HepG2 (cell line): ENCODE results near the gene RMI2. TPM values are rescaled to one million over a fixed set of nuclear protein-coding genes. Genes with fewer than 3 reads are reported as not detected.
A peak's percentile ranks its signal among the peaks of the same experiment; 100 is the strongest.

ENCODE experiments used
- ERF ChIP-seq: IDR thresholded peaks from 2 replicates; pipeline ENCODE4 v1.6.1; 2018; ENCODE audit warnings: missing biosample characterization, missing genetic modification reagents
- HDAC2 ChIP-seq: sonication (generic); formaldehyde crosslinking; IDR thresholded peaks from 2 replicates; pipeline ENCODE4 v1.4.0; 2020; ENCODE audit warnings: missing genetic modification reagents
- HMGXB4 ChIP-seq, 2 experiments: sonication (generic) in 1 of 2; formaldehyde crosslinking in 1 of 2; IDR thresholded peaks; 2 replicates each; pipeline versions ENCODE4 v1.4.0 to v1.6.1; 2018 to 2020; ENCODE audit warnings: missing genetic modification reagents in 2 of 2, borderline replicate concordance in 1 of 2, low read depth in 1 of 2, mild to moderate bottlenecking in 1 of 2, missing biosample characterization in 1 of 2
- RBM39 ChIP-seq: fragments of 200-400 bp; formaldehyde crosslinking; IDR thresholded peaks from one replicate; pipeline ENCODE4 v1.6.1; 2018; ENCODE audit warnings: antibody characterized with exemption, mild to moderate bottlenecking, low read depth, low read length; ENCODE audit not compliant: poor library complexity, severe bottlenecking
- SKI ChIP-seq: fragments of 450-650 bp; IDR thresholded peaks from one replicate; pipeline ENCODE4 v1.6.1; 2018; ENCODE audit warnings: mild to moderate bottlenecking; ENCODE audit not compliant: partially characterized antibody
- SP2 ChIP-seq: sonication (generic); formaldehyde crosslinking; IDR thresholded peaks from 2 replicates; pipeline ENCODE4 v1.5.1; 2020; ENCODE audit warnings: mild to moderate bottlenecking, missing genetic modification reagents
- SP5 ChIP-seq: IDR thresholded peaks from 2 replicates; pipeline ENCODE4 v1.6.1; 2016; ENCODE audit warnings: low read depth, borderline replicate concordance
- UBTF ChIP-seq: sonication (generic); formaldehyde crosslinking; IDR thresholded peaks from 2 replicates; pipeline ENCODE4 v1.4.0; 2020; ENCODE audit warnings: mild to moderate bottlenecking, missing genetic modification reagents
- XRCC5 ChIP-seq: fragments of 200-400 bp; formaldehyde crosslinking; optimal IDR thresholded peaks from 2 replicates; pipeline ENCODE3; 2017; ENCODE audit warnings: mild to moderate bottlenecking, low read length
- ZGPAT ChIP-seq: IDR thresholded peaks from 2 replicates; pipeline ENCODE4 v1.6.1; 2016; ENCODE audit warnings: mild to moderate bottlenecking
- ZNF205 ChIP-seq: IDR thresholded peaks from 2 replicates; pipeline ENCODE4 v1.6.1; 2018; ENCODE audit warnings: missing biosample characterization, missing genetic modification reagents
- ZNF280B ChIP-seq: sonication (generic); formaldehyde crosslinking; IDR thresholded peaks from 2 replicates; pipeline ENCODE4 v1.5.0; 2020; ENCODE audit warnings: missing genetic modification reagents, mild to moderate bottlenecking, borderline replicate concordance
- ZNF317 ChIP-seq: sonication (generic); formaldehyde crosslinking; IDR thresholded peaks from 2 replicates; pipeline ENCODE4 v1.5.0; 2020; ENCODE audit warnings: mild to moderate bottlenecking, missing genetic modification reagents
- ZNF570 ChIP-seq: sonication (generic); formaldehyde crosslinking; IDR thresholded peaks from 2 replicates; pipeline ENCODE4 v1.4.0; 2020; ENCODE audit warnings: mild to moderate bottlenecking, missing genetic modification reagents, borderline replicate concordance
- polyA plus RNA-seq, 8 experiments: library from polyadenylated mRNA; depleted of rRNA in 3 of 8; stranded (reverse) in 7 of 8; unstranded in 1 of 8; fragments of >200 nt; fragmentation: Illumina TruSeq in 4 of 8; extraction: Trizol in 4 of 8; gene quantifications; 2 replicates each; pipeline versions ENCODE4 v1.2.1 to v1.2.3, GENCODE V29; 2011 to 2016; ENCODE audit warnings: low read depth in 4 of 8, missing spikeins in 1 of 8, mixed read lengths in 1 of 8; ENCODE audit not compliant: insufficient read depth in 1 of 8
- total RNA-seq, 5 experiments: library from RNA; depleted of rRNA; stranded (reverse); fragments of >200 nt; fragmentation: Illumina TruSeq; extraction: Trizol; gene quantifications; 2 replicates each; pipeline ENCODE4 v1.2.3, GENCODE V29; 2016; ENCODE audit warnings: low read depth in 1 of 5
- TF ChIP-seq, protein P1 (sequence below): IDR thresholded peaks from 2 replicates; pipeline ENCODE4 v1.6.1; 2018; ENCODE audit warnings: missing genetic modification reagents, mild to moderate bottlenecking, missing compliant biosample characterization
- TF ChIP-seq, protein P2 (sequence below): sonication (generic); formaldehyde crosslinking; IDR thresholded peaks from 2 replicates; pipeline ENCODE4 v1.5.1; 2020; ENCODE audit warnings: mild to moderate bottlenecking, missing genetic modification reagents

RMI2 gene
- total and polyA plus RNA-seq, 2 of the 13 experiments (the other 11 are each of a cell fraction or from before 2014, with no cell fraction given), result 24.5 to 55.7 TPM

DNA sequence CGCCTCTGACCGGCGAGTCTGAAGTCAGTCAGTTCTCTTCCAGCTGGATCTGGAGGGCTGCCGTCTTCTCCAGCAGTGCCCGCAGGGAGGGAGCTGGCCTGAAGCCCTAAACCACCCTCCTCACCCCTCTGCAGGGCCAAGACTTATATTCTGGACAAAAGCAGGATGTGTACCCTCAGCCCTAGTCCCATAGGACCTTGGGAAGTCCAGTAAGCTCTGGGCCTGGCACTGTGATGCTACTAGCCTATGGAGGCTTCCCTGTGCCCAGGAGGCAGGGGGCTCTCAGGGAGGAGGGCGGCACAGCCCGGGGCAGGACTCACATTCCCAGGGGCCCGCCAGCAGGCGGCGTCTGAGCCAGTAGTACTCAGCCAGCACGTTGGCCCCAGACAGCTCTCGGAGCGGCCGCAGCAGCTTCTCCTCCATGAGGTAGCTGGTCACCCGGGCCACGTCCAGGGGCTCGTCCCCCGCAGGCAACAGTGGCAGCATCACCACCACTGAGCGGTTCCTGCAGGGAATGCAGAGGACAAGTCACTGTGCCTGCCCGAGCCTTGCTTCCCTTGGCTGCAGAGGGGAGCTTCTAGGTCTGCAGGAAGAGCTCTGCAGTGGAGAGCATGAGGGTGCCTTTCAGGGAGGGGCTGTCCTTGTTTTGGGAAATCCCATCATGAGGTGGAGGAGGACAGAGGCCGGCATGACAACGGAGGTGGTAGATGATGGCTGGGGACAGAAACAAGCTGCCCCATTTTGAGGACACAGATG, 41.7 kb downstream of the RMI2 start (continued):
- TF ChIP-seq HMGXB4 (CRISPR knock-in tag; IDR thresholded peaks at IDR 0.05; ENCODE audit: borderline replicate concordance in 1 of 2, low read depth in 1 of 2) (peak; percentile 55 to 87; a peak in 3 of 4 replicates), ZNF280B (CRISPR knock-in tag) (peak; percentile 14; the same call in 1 of the 2 replicates), XRCC5 (peak; percentile 98), ZNF570 (CRISPR knock-in tag) (no peak), SP2 (CRISPR knock-in tag) (0 out of 2 replicates have a peak, but pooled peaks have one; percentile 31), SP5 (no peak), RBM39 (peak; percentile 23), SKI (peak; percentile 41), ERF (CRISPR knock-in tag) (peak; percentile 71; the same call in 1 of the 2 replicates), ZGPAT (CRISPR knock-in tag) (0 out of 2 replicates have a peak, but pooled peaks have one; percentile 38), UBTF (CRISPR knock-in tag) (peak; percentile 77), ZNF317 (CRISPR knock-in tag) (no peak), HDAC2 (CRISPR knock-in tag) (peak; percentile 52; the same call in 1 of the 2 replicates), ZNF205 (CRISPR knock-in tag) (0 out of 2 replicates have a peak, but pooled peaks have one; percentile 15)
- TF ChIP-seq, protein P1, sequence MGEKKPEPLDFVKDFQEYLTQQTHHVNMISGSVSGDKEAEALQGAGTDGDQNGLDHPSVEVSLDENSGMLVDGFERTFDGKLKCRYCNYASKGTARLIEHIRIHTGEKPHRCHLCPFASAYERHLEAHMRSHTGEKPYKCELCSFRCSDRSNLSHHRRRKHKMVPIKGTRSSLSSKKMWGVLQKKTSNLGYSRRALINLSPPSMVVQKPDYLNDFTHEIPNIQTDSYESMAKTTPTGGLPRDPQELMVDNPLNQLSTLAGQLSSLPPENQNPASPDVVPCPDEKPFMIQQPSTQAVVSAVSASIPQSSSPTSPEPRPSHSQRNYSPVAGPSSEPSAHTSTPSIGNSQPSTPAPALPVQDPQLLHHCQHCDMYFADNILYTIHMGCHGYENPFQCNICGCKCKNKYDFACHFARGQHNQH (CRISPR knock-in tag), result peak; percentile 50; the same call in 1 of the 2 replicates
- TF ChIP-seq, protein P2, sequence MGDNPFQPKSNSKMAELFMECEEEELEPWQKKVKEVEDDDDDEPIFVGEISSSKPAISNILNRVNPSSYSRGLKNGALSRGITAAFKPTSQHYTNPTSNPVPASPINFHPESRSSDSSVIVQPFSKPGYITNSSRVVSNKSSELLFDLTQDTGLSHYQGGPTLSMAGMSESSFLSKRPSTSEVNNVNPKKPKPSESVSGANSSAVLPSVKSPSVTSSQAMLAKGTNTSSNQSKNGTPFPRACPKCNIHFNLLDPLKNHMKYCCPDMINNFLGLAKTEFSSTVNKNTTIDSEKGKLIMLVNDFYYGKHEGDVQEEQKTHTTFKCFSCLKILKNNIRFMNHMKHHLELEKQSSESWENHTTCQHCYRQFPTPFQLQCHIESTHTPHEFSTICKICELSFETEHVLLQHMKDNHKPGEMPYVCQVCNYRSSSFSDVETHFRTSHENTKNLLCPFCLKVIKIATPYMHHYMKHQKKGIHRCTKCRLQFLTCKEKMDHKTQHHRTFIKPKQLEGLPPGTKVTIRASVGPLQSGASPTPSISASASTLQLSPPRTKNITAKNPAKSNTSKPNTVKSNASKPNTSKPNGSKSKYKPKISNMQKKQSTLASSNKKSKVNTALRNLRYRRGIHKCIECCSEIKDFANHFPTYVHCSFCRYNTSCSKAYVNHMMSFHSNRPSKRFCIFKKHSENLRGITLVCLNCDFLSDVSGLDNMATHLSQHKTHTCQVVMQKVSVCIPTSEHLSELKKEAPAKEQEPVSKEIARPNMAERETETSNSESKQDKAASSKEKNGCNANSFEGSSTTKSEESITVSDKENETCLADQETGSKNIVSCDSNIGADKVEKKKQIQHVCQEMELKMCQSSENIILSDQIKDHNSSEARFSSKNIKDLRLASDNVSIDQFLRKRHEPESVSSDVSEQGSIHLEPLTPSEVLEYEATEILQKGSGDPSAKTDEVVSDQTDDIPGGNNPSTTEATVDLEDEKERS (CRISPR knock-in tag), result no peak
